ENCODE results near the gene APRT.

GRCh38 chr16:88854306-88855111 is 42.8 kb upstream of the APRT start:
- TF ChIP-seq CTCF (IDR thresholded peaks at IDR 0.05; ENCODE audit: insufficient read depth, low read length): no peak
- TF ChIP-seq POLR2AphosphoS5 (IDR thresholded peaks at IDR 0.05; ENCODE audit: low read depth): no peak
